Measurements from ENCODE around the gene DACT2.

DACT2 gene

GRCh38 chr6:168309997-168310396, 9.6 kb downstream of the DACT2 start:
- Histone ChIP-seq H3K4me2 (ENCODE audit: low read depth, low read length, poor library complexity, severe bottlenecking) (no peak overlapping the region), H4K20me1 (ENCODE audit: low read depth, low read length) (no peaks in the 10 kb centered on the region), H3K27me3 (ENCODE audit: low read length) (no peaks in the 10 kb centered on the region), H3K27ac (ENCODE audit: low read depth, low read length) (no peak overlapping the region), H3K36me3 (ENCODE audit: low read length) (no peaks in the 10 kb centered on the region), H3K9me3 (ENCODE audit: insufficient read depth, low read length) (no peaks in the 10 kb centered on the region), H3K4me3 (ENCODE audit: insufficient read depth, low read length, poor library complexity, severe bottlenecking) (no peak overlapping the region), H3K9ac (ENCODE audit: low read length) (no peak overlapping the region), H3K79me2 (ENCODE audit: insufficient read depth, low read length) (no peaks in the 10 kb centered on the region), H3F3A (ENCODE audit: insufficient read depth) (no peaks in the 10 kb centered on the region), H2AFZ (ENCODE audit: low read depth, low read length, severe bottlenecking) (no peak overlapping the region), H3K9me2 (replicated peaks; ENCODE audit: insufficient read depth, low read length) (no peaks in the 10 kb centered on the region)
- TF ChIP-seq CTCF (IDR thresholded peaks at IDR 0.05; ENCODE audit: insufficient read depth, low read length, poor library complexity, severe bottlenecking) = no peak
- TF ChIP-seq EZH2phosphoT487 (conservative IDR thresholded peaks at IDR 0.05; ENCODE audit: low read length) = no peak

- H3K9me3 ChIP-seq (ENCODE audit: insufficient read depth, low read length) = no peaks in the 10 kb centered on the region
- no peak overlapping the region for H3K4me2 ChIP-seq (ENCODE audit: low read depth, low read length, poor library complexity, severe bottlenecking)
- no peak overlapping the region for H3K4me3 ChIP-seq (ENCODE audit: insufficient read depth, low read length, poor library complexity, severe bottlenecking)
- no peaks in the 10 kb centered on the region for H3K9me2 ChIP-seq (replicated peaks; ENCODE audit: insufficient read depth, low read length)
- H3F3A ChIP-seq (ENCODE audit: insufficient read depth) = no peaks in the 10 kb centered on the region
- TF ChIP-seq EZH2phosphoT487 (conservative IDR thresholded peaks at IDR 0.05; ENCODE audit: low read length) = no peak
- TF ChIP-seq CTCF (IDR thresholded peaks at IDR 0.05; ENCODE audit: insufficient read depth, low read length, poor library complexity, severe bottlenecking) = no peak
- H4K20me1 ChIP-seq (ENCODE audit: low read depth, low read length) = no peaks in the 10 kb centered on the region
- H3K36me3 ChIP-seq (ENCODE audit: low read length) = no peaks in the 10 kb centered on the region
- H3K27me3 ChIP-seq (ENCODE audit: low read length) = no peaks in the 10 kb centered on the region
- H3K79me2 ChIP-seq (ENCODE audit: insufficient read depth, low read length) = no peaks in the 10 kb centered on the region
- no peak overlapping the region for H3K27ac ChIP-seq (ENCODE audit: low read depth, low read length)
- no peak overlapping the region for H3K9ac ChIP-seq (ENCODE audit: low read length)
- H2AFZ ChIP-seq (ENCODE audit: low read depth, low read length, severe bottlenecking) = no peak overlapping the region
Observed at GRCh38 chr6:168309183-168309582, 10.4 kb downstream of the DACT2 start.

GRCh38 chr6:168308390-168309144, 11.0 kb downstream of the DACT2 start:
- Histone ChIP-seq H3K79me2 (ENCODE audit: insufficient read depth, low read length) (no peaks in the 10 kb centered on the region), H3K9me2 (replicated peaks; ENCODE audit: insufficient read depth, low read length) (no peaks in the 10 kb centered on the region)

More at GRCh38 chr6:168308390-168309144, 11.0 kb downstream of the DACT2 start:
- Histone ChIP-seq H3K9ac (ENCODE audit: low read length) (no peak overlapping the region), H3K27ac (ENCODE audit: low read depth, low read length) (no peak overlapping the region), H4K20me1 (ENCODE audit: low read depth, low read length) (no peaks in the 10 kb centered on the region), H3K36me3 (ENCODE audit: low read length) (no peaks in the 10 kb centered on the region), H3K4me3 (ENCODE audit: insufficient read depth, low read length, poor library complexity, severe bottlenecking) (no peak overlapping the region), H3K4me2 (ENCODE audit: low read depth, low read length, poor library complexity, severe bottlenecking) (no peak overlapping the region), H3F3A (ENCODE audit: insufficient read depth) (no peaks in the 10 kb centered on the region), H3K27me3 (ENCODE audit: low read length) (no peaks in the 10 kb centered on the region), H3K9me3 (ENCODE audit: insufficient read depth, low read length) (no peaks in the 10 kb centered on the region), H2AFZ (ENCODE audit: low read depth, low read length, severe bottlenecking) (no peak overlapping the region)
- TF ChIP-seq CTCF (IDR thresholded peaks at IDR 0.05; ENCODE audit: insufficient read depth, low read length, poor library complexity, severe bottlenecking) = no peak
- TF ChIP-seq EZH2phosphoT487 (conservative IDR thresholded peaks at IDR 0.05; ENCODE audit: low read length) = no peak
